ENCODE data around the gene LRRC8A. TPM values are rescaled to one million over a fixed set of nuclear protein-coding genes. Genes with fewer than 3 reads are reported as not detected.

The LRRC8A gene
- polyA plus RNA-seq, 1 donor (not counting 4 experiments of a cell fraction or from before 2014, with no cell fraction given) = 88.3 TPM

DNA sequence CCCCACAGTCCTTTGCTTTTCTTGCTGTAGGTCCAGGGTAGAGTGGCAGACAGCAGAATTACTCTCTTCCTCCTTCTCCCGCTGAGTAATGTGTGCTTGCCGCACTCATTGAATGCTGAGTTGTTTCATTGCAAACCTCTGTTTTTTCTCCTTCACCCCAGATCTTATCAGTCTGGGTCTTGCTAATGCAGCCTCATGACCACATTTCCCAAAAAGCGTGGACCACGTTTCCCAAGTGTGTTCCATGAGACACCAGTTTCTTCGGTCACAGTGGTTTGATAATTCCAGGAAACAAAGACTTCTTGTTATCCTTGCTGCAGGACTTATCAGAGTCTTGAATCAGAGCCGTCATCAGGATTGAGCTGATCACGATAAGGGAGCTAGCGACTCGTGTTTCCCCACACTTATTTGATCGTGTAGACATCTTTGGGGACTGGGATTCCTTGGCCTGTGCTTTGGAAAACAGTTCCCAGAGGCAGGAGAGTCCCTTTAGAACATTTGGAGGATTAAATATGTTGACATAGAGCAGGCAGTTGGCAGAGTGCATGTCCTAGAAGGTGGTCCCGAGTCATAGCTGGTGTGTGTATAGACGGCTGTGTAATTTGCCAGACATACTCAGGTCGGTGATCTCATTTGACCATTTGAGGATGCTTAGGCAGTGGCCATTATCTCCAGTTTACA is 4.4 kb downstream of the LRRC8A start:
- Histone ChIP-seq H3K36me3 (ENCODE audit: control insufficient read depth in 2 of 2, extremely low read depth in 1 of 2, insufficient read depth in 2 of 2, low read length in 2 of 2) (peaks cover 26 to 32% of the 10 kb centered on the region in 2 experiments), H3K4me2 (ENCODE audit: control insufficient read depth, extremely low read depth, insufficient read depth, low read depth, low read length) (peak overlapping the region; percentile 1), H3K27me3 (ENCODE audit: control insufficient read depth, extremely low read depth, insufficient read depth, low read length) (no peaks in the 10 kb centered on the region), H3K27ac (ENCODE audit: control insufficient read depth, insufficient read depth, low read length) (no peak overlapping the region), H3K9me1 (ENCODE audit: control insufficient read depth, extremely low read depth, insufficient read depth, low read length) (peaks cover 4% of the 10 kb centered on the region), H3K4me3 (ENCODE audit: control insufficient read depth in 2 of 3, extremely low read depth in 1 of 3, insufficient read depth in 2 of 3, low read depth in 1 of 3, low read length in 3 of 3) (no peak overlapping the region), H2AFZ (ENCODE audit: control insufficient read depth, low read length) (no peak overlapping the region), H3K9me3 (ENCODE audit: control insufficient read depth, low read depth, low read length) (no peaks in the 10 kb centered on the region), H3K79me2 (ENCODE audit: control insufficient read depth, insufficient read depth, low read length) (peaks cover 73% of the 10 kb centered on the region), H3K9ac (ENCODE audit: control insufficient read depth, extremely low read depth, insufficient read depth, low read length) (no peak overlapping the region), H4K20me1 (ENCODE audit: control insufficient read depth, extremely low read depth, insufficient read depth, low read length) (peaks cover 5% of the 10 kb centered on the region), H3K4me1 (ENCODE audit: control insufficient read depth, extremely low read depth, insufficient read depth, low read length) (peaks cover 64% of the 10 kb centered on the region)
- dilution Hi-C loops (cut with MboI; ENCODE audit: extremely low pct_ligation_motif_present, low sequenced_read_pairs) = no loop called here
- DNase-seq (ENCODE audit: low read depth, low spot score) (no peak), FAIRE-seq (peak; percentile 29)
- no peak for TF ChIP-seq EZH2 (IDR thresholded peaks at IDR 0.05; ENCODE audit: low read length)
- TF ChIP-seq, protein P1, sequence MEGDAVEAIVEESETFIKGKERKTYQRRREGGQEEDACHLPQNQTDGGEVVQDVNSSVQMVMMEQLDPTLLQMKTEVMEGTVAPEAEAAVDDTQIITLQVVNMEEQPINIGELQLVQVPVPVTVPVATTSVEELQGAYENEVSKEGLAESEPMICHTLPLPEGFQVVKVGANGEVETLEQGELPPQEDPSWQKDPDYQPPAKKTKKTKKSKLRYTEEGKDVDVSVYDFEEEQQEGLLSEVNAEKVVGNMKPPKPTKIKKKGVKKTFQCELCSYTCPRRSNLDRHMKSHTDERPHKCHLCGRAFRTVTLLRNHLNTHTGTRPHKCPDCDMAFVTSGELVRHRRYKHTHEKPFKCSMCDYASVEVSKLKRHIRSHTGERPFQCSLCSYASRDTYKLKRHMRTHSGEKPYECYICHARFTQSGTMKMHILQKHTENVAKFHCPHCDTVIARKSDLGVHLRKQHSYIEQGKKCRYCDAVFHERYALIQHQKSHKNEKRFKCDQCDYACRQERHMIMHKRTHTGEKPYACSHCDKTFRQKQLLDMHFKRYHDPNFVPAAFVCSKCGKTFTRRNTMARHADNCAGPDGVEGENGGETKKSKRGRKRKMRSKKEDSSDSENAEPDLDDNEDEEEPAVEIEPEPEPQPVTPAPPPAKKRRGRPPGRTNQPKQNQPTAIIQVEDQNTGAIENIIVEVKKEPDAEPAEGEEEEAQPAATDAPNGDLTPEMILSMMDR (optimal IDR thresholded peaks at IDR 0.05 in 1 of 3, IDR thresholded peaks at IDR 0.05 in 1 of 3, conservative IDR thresholded peaks at IDR 0.05 in 1 of 3; ENCODE audit: extremely low read depth in 1 of 3, insufficient read depth in 2 of 3, low read length in 3 of 3) = no peak

DNA sequence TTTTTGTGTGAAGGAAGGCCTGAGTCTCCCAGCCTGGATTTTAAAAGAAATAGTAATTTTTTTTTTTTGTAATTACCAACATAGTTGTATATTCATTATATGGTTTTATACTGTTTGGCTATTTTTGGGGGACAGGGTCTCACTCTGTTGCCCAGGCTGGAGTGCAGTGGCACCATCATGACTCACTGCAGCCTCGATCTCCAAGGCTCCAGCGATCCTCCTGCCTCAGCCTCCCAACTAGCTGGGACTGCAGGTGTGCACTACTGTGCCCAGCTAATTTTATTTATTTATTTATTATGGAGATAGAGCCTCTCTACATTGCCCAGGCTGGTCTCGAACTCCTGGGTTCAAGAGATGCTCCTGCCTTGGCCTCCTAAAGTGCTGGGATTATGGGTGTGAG is 5.1 kb downstream of the LRRC8A start:
- no peak for DNase-seq (ENCODE audit: low read depth, low spot score)
- peaks cover 69% of the 10 kb centered on the region for H3K79me2 ChIP-seq (ENCODE audit: control insufficient read depth, insufficient read depth, low read length)
- peaks cover 70% of the 10 kb centered on the region for H3K4me1 ChIP-seq (ENCODE audit: control insufficient read depth, extremely low read depth, insufficient read depth, low read length)
- H3K9ac ChIP-seq (ENCODE audit: control insufficient read depth, extremely low read depth, insufficient read depth, low read length) = no peak overlapping the region
- peaks cover 5% of the 10 kb centered on the region for H4K20me1 ChIP-seq (ENCODE audit: control insufficient read depth, extremely low read depth, insufficient read depth, low read length)
- no peak for FAIRE-seq
- no peak overlapping the region for H3K4me3 ChIP-seq (ENCODE audit: control insufficient read depth in 2 of 3, extremely low read depth in 1 of 3, insufficient read depth in 2 of 3, low read depth in 1 of 3, low read length in 3 of 3)
- no peaks in the 10 kb centered on the region for H3K9me3 ChIP-seq (ENCODE audit: control insufficient read depth, low read depth, low read length)
- H3K9me1 ChIP-seq (ENCODE audit: control insufficient read depth, extremely low read depth, insufficient read depth, low read length) = peaks cover 4% of the 10 kb centered on the region
- H3K27ac ChIP-seq (ENCODE audit: control insufficient read depth, insufficient read depth, low read length) = no peak overlapping the region
- TF ChIP-seq, protein P1 (optimal IDR thresholded peaks at IDR 0.05 in 1 of 3, IDR thresholded peaks at IDR 0.05 in 1 of 3, conservative IDR thresholded peaks at IDR 0.05 in 1 of 3; ENCODE audit: extremely low read depth in 1 of 3, insufficient read depth in 2 of 3, low read length in 3 of 3) = no peak
- no peak for TF ChIP-seq EZH2 (IDR thresholded peaks at IDR 0.05; ENCODE audit: low read length)
- H3K36me3 ChIP-seq (ENCODE audit: control insufficient read depth in 2 of 2, extremely low read depth in 1 of 2, insufficient read depth in 2 of 2, low read length in 2 of 2) = peaks cover 26 to 32% of the 10 kb centered on the region in 2 experiments
- peak overlapping the region; percentile 1 for H3K4me2 ChIP-seq (ENCODE audit: control insufficient read depth, extremely low read depth, insufficient read depth, low read depth, low read length)
- no peaks in the 10 kb centered on the region for H3K27me3 ChIP-seq (ENCODE audit: control insufficient read depth, extremely low read depth, insufficient read depth, low read length)
- H2AFZ ChIP-seq (ENCODE audit: control insufficient read depth, low read length) = no peak overlapping the region
- dilution Hi-C loops (cut with MboI; ENCODE audit: extremely low pct_ligation_motif_present, low sequenced_read_pairs) = no loop called here
